Putamen (tissue), 1 donor: ENCODE results near the gene ZNF862.

ENCODE experiments used
- DNase-seq: peaks from one replicate; pipeline ENCODE4 v3.0.0-alpha.2; 2016; ENCODE audit warnings: low spot score

Gene ZNF862

GRCh38 chr7:149838224-149838991 is at the start of gene ZNF862:
ZNF862 (plus strand) TSS chr7:149838375; CDS start chr7:149838612, 237 bp downstream.
- DNase-seq = peak; percentile 99

GRCh38 chr7:149789101-149789500 is 49.1 kb upstream of the ZNF862 start:
- DNase-seq = no peak

GRCh38 chr7:149790146-149790548 is 48.0 kb upstream of the ZNF862 start:
- no peak for DNase-seq

GRCh38 chr7:149790754-149791360 is 47.3 kb upstream of the ZNF862 start:
- DNase-seq = no peak

- no peak for DNase-seq
Observed at GRCh38 chr7:149791411-149792219, 46.6 kb upstream of the ZNF862 start.

GRCh38 chr7:149792220-149792595 is 46.0 kb upstream of the ZNF862 start:
- no peak for DNase-seq

GRCh38 chr7:149793261-149793660 is 44.9 kb upstream of the ZNF862 start:
- DNase-seq = no peak

GRCh38 chr7:149794661-149795060 is 43.5 kb upstream of the ZNF862 start:
- DNase-seq = no peak

GRCh38 chr7:149795126-149795525 is 43.0 kb upstream of the ZNF862 start:
- no peak for DNase-seq

- DNase-seq = no peak
Observed at GRCh38 chr7:149796287-149796860, 41.8 kb upstream of the ZNF862 start.

GRCh38 chr7:149797771-149798170 is 40.4 kb upstream of the ZNF862 start:
- DNase-seq = no peak

- no peak for DNase-seq
Observed at GRCh38 chr7:149799397-149800168, 38.6 kb upstream of the ZNF862 start.

- no peak for DNase-seq
Observed at GRCh38 chr7:149800169-149800555, 38.0 kb upstream of the ZNF862 start.

GRCh38 chr7:149801002-149801566 is 37.1 kb upstream of the ZNF862 start:
- DNase-seq = no peak

GRCh38 chr7:149801816-149802215 is 36.4 kb upstream of the ZNF862 start:
- no peak for DNase-seq

- DNase-seq = no peak
Observed at GRCh38 chr7:149802966-149803365, 35.2 kb upstream of the ZNF862 start.

- no peak for DNase-seq
Observed at GRCh38 chr7:149803551-149804074, 34.6 kb upstream of the ZNF862 start.

- DNase-seq = no peak
Observed at GRCh38 chr7:149804106-149804505, 34.1 kb upstream of the ZNF862 start.

GRCh38 chr7:149806726-149807125 is 31.4 kb upstream of the ZNF862 start:
- no peak for DNase-seq

- no peak for DNase-seq
Observed at GRCh38 chr7:149808311-149808710, 29.9 kb upstream of the ZNF862 start.

- no peak for DNase-seq
Observed at GRCh38 chr7:149809215-149809614, 29.0 kb upstream of the ZNF862 start.
